Left renal pelvis (tissue), 4 donors: ENCODE data around the gene SPPL2A. TPM values are rescaled to one million over a fixed set of nuclear protein-coding genes. Genes with fewer than 3 reads are reported as not detected.

Experiments
- DNase-seq, 4 donors: peaks; one replicate each; pipeline ENCODE4 v3.0.0-alpha.2; 2013; ENCODE audit warnings: low read depth in 4 of 4, low spot score in 3 of 4
- polyA plus RNA-seq, 4 donors: library from polyadenylated mRNA; unstranded; fragments of 120-200 nt; gene quantifications; one replicate each; pipeline ENCODE4 v1.2.1, GENCODE V29; 2013; ENCODE audit not compliant: insufficient read length in 4 of 4

Gene SPPL2A
- polyA plus RNA-seq, 4 donors = 85.4 to 117 (median 101) TPM

GRCh38 chr15:50687302-50687902 lies 78.1 kb downstream of the SPPL2A start:
- no peak for DNase-seq

DNA sequence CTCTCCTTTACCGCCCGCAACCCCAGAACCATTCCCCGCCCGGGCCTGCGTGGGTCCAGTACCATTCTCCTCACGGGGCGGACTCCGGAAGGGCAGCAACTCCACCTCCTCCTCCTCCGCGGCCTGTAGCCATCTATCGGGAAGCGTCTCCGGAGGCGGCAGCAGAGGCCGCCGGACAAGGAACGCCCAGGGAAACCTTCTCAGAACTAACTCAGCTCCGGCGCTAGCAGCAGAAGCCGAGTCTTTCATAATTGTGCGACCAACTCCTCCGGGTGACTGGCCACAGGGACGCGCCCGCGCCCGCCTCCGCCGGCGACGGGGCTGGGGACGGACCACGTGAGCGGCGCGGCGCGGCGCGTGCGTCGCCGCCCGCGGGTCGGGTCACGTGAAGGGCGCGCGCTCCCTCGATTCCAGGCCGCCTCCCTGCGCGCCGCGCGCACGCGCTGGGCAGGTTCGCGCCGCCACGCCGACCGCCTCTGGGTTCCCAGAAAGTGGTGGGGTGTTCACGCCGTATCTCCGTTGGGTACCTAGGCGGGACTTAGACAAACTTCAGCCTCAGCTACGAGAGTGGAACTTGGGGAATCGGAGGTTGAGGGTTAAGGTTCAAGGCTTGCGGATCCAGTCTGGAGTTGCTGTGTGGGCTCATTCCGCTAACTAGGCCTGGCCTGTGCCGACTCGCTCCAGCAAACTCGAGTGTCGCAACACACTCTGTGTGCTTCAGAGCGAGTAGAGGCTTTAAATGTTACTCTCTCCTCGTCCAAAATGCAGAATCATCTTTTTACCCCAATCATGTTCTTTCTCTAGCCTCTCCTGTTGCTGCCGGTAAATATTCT lies 78.8 kb downstream of the SPPL2A start, which contains the start of gene TRPM7:
TSS of gene TRPM7 (minus strand) at position 329 of the 833 bp plus-strand sequence. CDS start at position 65, 264 bp downstream.
- peak; percentile 83 to 92 (median 84) for DNase-seq

DNA sequence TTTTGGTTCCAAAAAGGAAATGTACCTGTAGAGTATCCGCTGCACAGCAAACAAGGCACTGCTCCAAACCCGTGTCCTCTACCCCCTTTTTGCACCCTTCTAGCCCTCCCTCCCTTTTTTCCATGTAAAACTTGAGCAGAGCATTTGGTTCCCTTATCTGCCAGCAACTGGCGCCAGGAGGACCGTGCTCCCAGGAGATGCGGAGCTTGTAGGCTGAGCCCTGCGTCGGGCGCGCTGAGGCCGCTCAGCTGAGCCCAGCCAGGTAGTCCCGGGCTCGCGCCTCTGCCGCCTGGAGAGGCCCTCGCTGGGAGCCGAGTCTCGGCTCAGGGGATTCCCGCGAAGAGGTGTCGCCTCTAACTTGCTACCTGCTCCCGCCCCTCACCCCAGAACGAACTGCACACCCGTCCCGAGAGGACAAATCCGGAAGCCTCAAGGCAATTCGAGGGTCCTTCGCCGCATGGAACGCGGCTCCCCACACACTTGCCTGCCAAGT lies 79.5 kb downstream of the SPPL2A start:
- peak in 3 of 4 donors; percentile 36 to 48 (median 39) for DNase-seq

- DNase-seq = no peak
These were observed 80.1 kb downstream of the SPPL2A start for GRCh38 chr15:50685191-50685975.

GRCh38 chr15:50681467-50681866 lies 84.0 kb downstream of the SPPL2A start:
- no peak for DNase-seq

DNA sequence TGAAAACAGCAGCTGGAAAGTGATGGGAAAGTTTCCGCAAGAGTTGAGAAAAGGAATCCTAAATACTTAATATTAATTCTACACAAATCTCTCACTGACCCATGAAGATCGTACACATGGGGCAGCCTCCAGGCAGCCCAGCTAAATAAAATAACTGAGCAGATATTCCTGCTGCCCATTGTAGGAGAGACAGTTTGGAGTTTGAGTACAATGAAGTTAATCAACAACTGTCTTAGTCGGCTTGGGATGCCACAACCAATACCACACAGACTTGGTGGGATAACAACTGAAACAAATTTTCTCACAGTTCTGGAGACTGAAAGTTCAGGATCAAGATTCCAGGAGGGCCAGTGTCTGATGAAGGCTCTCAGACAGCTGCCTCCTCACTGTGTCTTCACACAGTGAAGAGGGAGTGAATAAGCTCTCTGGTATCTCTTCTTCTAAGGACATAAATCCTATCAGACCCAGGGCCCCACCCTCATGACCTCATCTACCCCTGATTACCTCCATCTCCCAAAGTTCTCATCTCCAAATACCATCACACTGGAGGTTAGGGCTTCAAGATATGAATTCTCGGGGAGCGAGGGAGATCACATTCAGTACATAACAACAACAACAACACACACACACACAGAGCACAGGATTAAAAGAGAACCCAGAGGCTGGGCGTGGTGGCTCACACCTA lies 88.6 kb downstream of the SPPL2A start:
- no peak for DNase-seq

GRCh38 chr15:50675535-50676144 lies 89.9 kb downstream of the SPPL2A start:
- DNase-seq = peak in 2 of 4 donors; percentile 16 to 33

GRCh38 chr15:50670115-50670514 lies 95.4 kb downstream of the SPPL2A start:
- DNase-seq = no peak

DNA sequence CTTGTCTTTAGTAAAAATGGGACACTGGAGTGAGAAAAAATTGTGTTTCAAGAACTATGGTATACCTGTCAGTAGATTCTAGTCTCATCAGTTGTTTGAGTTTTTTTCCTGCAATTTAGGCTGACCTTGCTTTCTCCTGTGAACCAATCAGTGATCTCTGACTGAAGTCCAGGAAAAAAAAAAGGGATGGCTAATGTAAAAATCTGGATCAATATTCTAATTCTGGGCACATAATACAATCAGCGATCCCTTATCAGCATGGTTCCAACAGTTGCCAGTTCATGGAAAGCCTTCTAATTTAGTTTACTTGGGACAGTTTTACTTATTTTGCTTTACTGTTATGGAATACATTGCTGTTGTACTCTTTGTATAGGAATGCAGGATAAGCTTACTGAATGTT lies 95.9 kb downstream of the SPPL2A start:
- no peak for DNase-seq

DNA sequence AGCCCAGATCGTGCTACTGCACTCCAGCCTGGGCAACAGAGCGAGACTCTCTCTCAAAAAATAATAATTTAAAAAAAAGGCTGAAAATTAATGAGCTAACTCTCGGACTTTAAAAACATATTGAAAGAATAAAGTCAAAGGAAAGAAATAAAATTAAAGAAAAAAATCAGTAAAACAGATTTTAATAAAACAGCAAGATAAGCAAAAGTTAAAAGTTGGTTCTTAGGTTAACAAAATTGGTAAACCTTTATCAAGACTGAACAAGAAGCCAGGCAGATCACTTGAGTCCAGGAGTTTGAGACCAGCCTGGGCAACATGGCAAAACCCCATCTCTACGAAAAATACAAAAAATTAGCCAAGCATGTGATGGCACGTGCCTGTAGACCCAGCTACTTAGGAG lies 99.6 kb downstream of the SPPL2A start:
- DNase-seq = no peak

GRCh38 chr15:50655555-50655954 lies 110.0 kb downstream of the SPPL2A start:
- no peak for DNase-seq

DNA sequence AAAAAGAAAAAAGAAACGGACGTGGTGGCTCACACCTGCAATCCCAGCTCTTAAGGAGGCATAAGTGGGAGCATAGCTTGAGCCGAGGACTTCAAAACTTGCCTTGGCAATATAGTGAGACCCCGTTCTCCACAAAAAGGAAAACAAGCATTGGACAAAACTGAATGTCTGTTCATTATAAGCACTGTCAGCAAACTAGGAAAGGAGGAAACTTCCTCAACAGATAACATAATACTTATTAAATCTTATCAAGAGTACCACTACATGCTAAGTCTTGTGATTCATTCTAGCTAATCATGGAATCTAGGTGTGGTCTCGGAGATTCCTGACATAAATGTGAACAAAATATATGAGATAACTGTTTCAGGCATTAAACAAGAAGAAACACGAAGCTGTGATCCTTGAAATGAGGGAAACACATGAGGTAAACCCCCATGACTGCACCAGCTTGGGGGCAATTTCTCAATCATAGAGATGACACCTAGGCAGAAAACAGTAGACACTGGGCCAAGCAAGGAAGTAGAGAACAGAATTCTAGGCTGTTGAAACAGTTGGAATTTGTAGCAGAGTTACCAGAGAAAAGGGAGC lies 112.3 kb downstream of the SPPL2A start:
- DNase-seq = no peak

DNA sequence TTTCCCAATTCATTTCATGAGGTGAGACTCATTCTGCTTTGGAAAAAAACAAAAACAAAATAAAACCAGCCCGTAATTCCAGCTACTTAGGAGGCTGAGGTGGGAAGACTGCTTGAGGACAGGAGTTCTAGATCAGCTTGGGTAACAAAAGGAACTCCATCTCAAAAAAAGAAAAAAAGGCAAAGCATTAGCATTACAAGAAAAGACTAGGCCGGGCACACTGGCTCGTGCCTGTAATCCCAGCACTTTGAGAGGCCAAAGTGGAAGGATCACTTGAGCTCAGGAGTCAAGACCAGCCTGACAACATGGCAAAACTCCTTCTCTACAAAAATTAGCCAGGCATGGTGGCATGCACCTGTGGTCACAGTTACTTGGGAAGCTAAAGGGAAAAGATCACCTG lies 112.8 kb downstream of the SPPL2A start:
- no peak for DNase-seq

Other genes with a start within 250 kb of the SPPL2A start
- 1 to 10 TPM in 3 of 4 donors, under 1 TPM in 1; 0.63 to 3.3 (median 1.9) TPM for gene USP50, start 219.0 kb downstream of the SPPL2A start, polyA plus RNA-seq
- 10 to 100 TPM; 30.4 to 52.8 (median 48.0) TPM for gene TRPM7, start 78.9 kb downstream of the SPPL2A start, polyA plus RNA-seq
- gene AP4E1, start 143.0 kb upstream of the SPPL2A start, polyA plus RNA-seq = 10 to 100 TPM in 1 of 4 donors, 1 to 10 TPM in 3; 7.5 to 10.1 (median 8.8) TPM